Vagina (tissue), 2 donors: ENCODE measurements around the gene DNM3.

ENCODE experiments used
- POLR2A ChIP-seq, 2 donors: fragments of 450-650 bp; IDR thresholded peaks; one replicate each; pipeline ENCODE4 v1.6.1; 2017; ENCODE audit warnings: antibody characterized with exemption in 2 of 2, mild to moderate bottlenecking in 2 of 2, moderate library complexity in 2 of 2
- TF ChIP-seq, protein P1 (sequence below), 3 experiments: fragments of 450-650 bp in 2 of 3; fragments of 200-600 bp in 1 of 3; sonication (generic) in 1 of 3; IDR thresholded peaks; one replicate each; pipeline ENCODE4 v1.5.1; 2017 to 2019; ENCODE audit warnings: antibody characterized with exemption in 3 of 3, mild to moderate bottlenecking in 2 of 3, moderate library complexity in 2 of 3

DNA sequence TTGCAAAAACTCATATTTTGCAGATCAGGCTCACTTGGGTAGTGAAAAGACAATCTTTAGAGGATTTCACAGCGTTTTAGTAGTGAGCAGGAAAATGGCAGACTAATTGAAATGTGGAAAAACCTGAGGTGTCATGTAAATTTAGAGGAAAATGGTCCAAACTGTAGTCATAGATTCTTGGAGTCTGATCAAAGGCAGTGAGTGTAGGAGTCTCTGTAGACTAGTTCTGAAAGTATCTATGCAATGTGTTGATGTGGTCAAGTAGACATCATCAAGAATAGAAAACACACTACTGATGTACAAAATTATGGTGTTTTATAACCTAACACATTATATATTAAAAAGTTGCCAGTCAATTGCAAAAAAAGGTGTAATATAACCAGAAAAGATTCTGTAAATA is 436.0 kb downstream of the DNM3 start:
- TF ChIP-seq, protein P1, sequence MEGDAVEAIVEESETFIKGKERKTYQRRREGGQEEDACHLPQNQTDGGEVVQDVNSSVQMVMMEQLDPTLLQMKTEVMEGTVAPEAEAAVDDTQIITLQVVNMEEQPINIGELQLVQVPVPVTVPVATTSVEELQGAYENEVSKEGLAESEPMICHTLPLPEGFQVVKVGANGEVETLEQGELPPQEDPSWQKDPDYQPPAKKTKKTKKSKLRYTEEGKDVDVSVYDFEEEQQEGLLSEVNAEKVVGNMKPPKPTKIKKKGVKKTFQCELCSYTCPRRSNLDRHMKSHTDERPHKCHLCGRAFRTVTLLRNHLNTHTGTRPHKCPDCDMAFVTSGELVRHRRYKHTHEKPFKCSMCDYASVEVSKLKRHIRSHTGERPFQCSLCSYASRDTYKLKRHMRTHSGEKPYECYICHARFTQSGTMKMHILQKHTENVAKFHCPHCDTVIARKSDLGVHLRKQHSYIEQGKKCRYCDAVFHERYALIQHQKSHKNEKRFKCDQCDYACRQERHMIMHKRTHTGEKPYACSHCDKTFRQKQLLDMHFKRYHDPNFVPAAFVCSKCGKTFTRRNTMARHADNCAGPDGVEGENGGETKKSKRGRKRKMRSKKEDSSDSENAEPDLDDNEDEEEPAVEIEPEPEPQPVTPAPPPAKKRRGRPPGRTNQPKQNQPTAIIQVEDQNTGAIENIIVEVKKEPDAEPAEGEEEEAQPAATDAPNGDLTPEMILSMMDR (IDR thresholded peaks at IDR 0.05): no peak
- TF ChIP-seq POLR2A (IDR thresholded peaks at IDR 0.05): no peak
